K562 (cell line): Measurements from ENCODE around the gene ARHGAP18. TPM values are rescaled to one million over a fixed set of nuclear protein-coding genes. Genes with fewer than 3 reads are reported as not detected.
A peak's percentile ranks its signal among the peaks of the same experiment; 100 is the strongest.

Source experiments
- BCL6 ChIP-seq: fragments of 250-450 bp; sonication (Bioruptor Pico); IDR thresholded peaks from 2 replicates; pipeline ENCODE4 v1.4.0; 2020
- CBFA2T3 ChIP-seq: fragments of 450-650 bp; IDR thresholded peaks from 2 replicates; pipeline ENCODE4 v1.6.1; 2017
- DMBX1 ChIP-seq: fragments of 250-450 bp; sonication (Bioruptor Pico); IDR thresholded peaks from 2 replicates; pipeline ENCODE4 v1.8.0; 2022; ENCODE audit warnings: inconsistent platforms, mild to moderate bottlenecking, moderate library complexity, borderline replicate concordance
- FOXO4 ChIP-seq: fragments of 450-650 bp; formaldehyde crosslinking; IDR thresholded peaks from 2 replicates; pipeline ENCODE4 v1.4.0; 2020; ENCODE audit warnings: mild to moderate bottlenecking, moderate library complexity
- MCM7 ChIP-seq, 2 experiments: fragments of 450-650 bp; IDR thresholded peaks; 2 replicates each; pipeline ENCODE4 v1.6.1; 2016 to 2018
- NFE2 ChIP-seq: IDR thresholded peaks from 2 replicates; pipeline ENCODE4 v1.6.1; 2014; ENCODE audit warnings: antibody characterized with exemption, low read depth
- PHF8 ChIP-seq: fragments of 200-600 bp; sonication (generic); IDR thresholded peaks from 2 replicates; pipeline ENCODE4 v1.6.1; 2012; ENCODE audit warnings: mixed run types, mild to moderate bottlenecking, inconsistent platforms, low read length, moderate library complexity, borderline replicate concordance
- POLR2H ChIP-seq: IDR thresholded peaks from 2 replicates; pipeline ENCODE4 v1.6.1; 2016; ENCODE audit warnings: missing genetic modification characterization, low read depth, mild to moderate bottlenecking, control low read depth, missing compliant biosample characterization, moderate library complexity
- RBM17 ChIP-seq: fragments of 200-400 bp; formaldehyde crosslinking; IDR thresholded peaks from 2 replicates; pipeline ENCODE4 v1.6.1; 2017; ENCODE audit warnings: low read depth, mild to moderate bottlenecking, low read length, borderline replicate concordance
- SMARCA4 ChIP-seq: fragments of 450-650 bp; IDR thresholded peaks from 2 replicates; pipeline ENCODE4 v1.6.1; 2016
- SNIP1 ChIP-seq: fragments of 450-650 bp; IDR thresholded peaks from 2 replicates; pipeline ENCODE4 v1.7.1; 2017; ENCODE audit warnings: low read depth, mild to moderate bottlenecking
- SP1 ChIP-seq: sonication (generic); formaldehyde crosslinking; IDR thresholded peaks from 2 replicates; pipeline ENCODE4 v1.8.1; 2022; ENCODE audit warnings: mild to moderate bottlenecking, missing genetic modification reagents
- TAF1 ChIP-seq: IDR thresholded peaks from 2 replicates; pipeline ENCODE4 v1.6.1; 2011; ENCODE audit warnings: mild to moderate bottlenecking, low read length, moderate library complexity; ENCODE audit not compliant: insufficient read depth, control insufficient read depth, severe bottlenecking; ENCODE audit errors: extremely low read depth
- TCFL5 ChIP-seq: fragments of 250-450 bp; sonication (Bioruptor Pico); conservative IDR thresholded peaks from 2 replicates; pipeline ENCODE4 v1.6.1; 2021; ENCODE audit warnings: mild to moderate bottlenecking, moderate library complexity, matching md5 sums
- YY1 ChIP-seq, 3 experiments: IDR thresholded peaks; 2 replicates each; pipeline ENCODE4 v1.6.1; 2011; ENCODE audit warnings: low read length in 2 of 3, mild to moderate bottlenecking in 2 of 3, moderate library complexity in 2 of 3, borderline replicate concordance in 1 of 3, control low read depth in 1 of 3, low read depth in 1 of 3; ENCODE audit not compliant: insufficient read depth in 3 of 3, insufficient replicate concordance in 2 of 3, control insufficient read depth in 1 of 3, insufficient read length in 1 of 3; ENCODE audit errors: extremely low read depth in 1 of 3
- ZFP1 ChIP-seq: fragments of 450-650 bp; formaldehyde crosslinking; IDR thresholded peaks from 2 replicates; pipeline ENCODE4 v1.4.0; 2020; ENCODE audit warnings: mild to moderate bottlenecking, mixed read lengths
- ZNF175 ChIP-seq: fragments of 200-800 bp; sonication (Bioruptor generic); IDR thresholded peaks from 2 replicates; pipeline ENCODE4 v1.6.1; 2016; ENCODE audit warnings: low read depth, mild to moderate bottlenecking, missing genetic modification characterization, missing compliant biosample characterization
- ZNF311 ChIP-seq: fragments of 250-450 bp; sonication (Bioruptor Pico); IDR thresholded peaks from 2 replicates; pipeline ENCODE4 v1.4.0; 2020; ENCODE audit warnings: mild to moderate bottlenecking, moderate library complexity
- ZNF696 ChIP-seq: fragments of 250-450 bp; sonication (Bioruptor Pico); conservative IDR thresholded peaks from 2 replicates; pipeline ENCODE4 v1.4.0; 2020; ENCODE audit warnings: mild to moderate bottlenecking, moderate library complexity
- polyA plus RNA-seq, 8 experiments: library from polyadenylated mRNA; depleted of rRNA in 4 of 8; stranded (reverse) in 5 of 8; unstranded in 3 of 8; fragments of >200 nt; fragmentation: Nextera tagmentation in 2 of 8; fragmentation: Illumina TruSeq in 1 of 8; extraction: Ambion mirVana in 2 of 8; extraction: Trizol in 1 of 8; gene quantifications; 2 replicates each; pipeline versions ENCODE4 v1.2.1 to v1.2.3, GENCODE V29; 2011 to 2014; ENCODE audit warnings: inconsistent platforms in 1 of 8, missing spikeins in 1 of 8
- total RNA-seq, 7 experiments: library from RNA; depleted of rRNA in 6 of 7; stranded (reverse); fragments of >200 nt in 6 of 7; fragmentation: Illumina TruSeq in 2 of 7; extraction: Trizol in 2 of 7; gene quantifications; 2 replicates each; pipeline versions ENCODE4 v1.2.1 to v1.2.3, GENCODE V29; 2011 to 2021; ENCODE audit warnings: low replicate concordance in 1 of 7
- TF ChIP-seq, protein P1 (sequence below): fragments of 450-650 bp; conservative IDR thresholded peaks from 2 replicates; pipeline ENCODE4 v1.6.1; 2016; ENCODE audit warnings: missing genetic modification characterization, low read depth, mild to moderate bottlenecking, control low read depth, missing compliant biosample characterization
- TF ChIP-seq, protein P2 (sequence below): fragments of 250-450 bp; sonication (Bioruptor Pico); IDR thresholded peaks from 2 replicates; pipeline ENCODE4 v1.8.0; 2022; ENCODE audit warnings: moderate library complexity, mild to moderate bottlenecking, inconsistent platforms
- TF ChIP-seq, protein P3 (sequence below): fragments of 450-650 bp; IDR thresholded peaks from 2 replicates; pipeline ENCODE4 v1.6.1; 2018; ENCODE audit warnings: mild to moderate bottlenecking, low read depth; ENCODE audit not compliant: partially characterized antibody

ARHGAP18 gene
- total and polyA plus RNA-seq, 9 of the 15 experiments (the other 6 are each of a cell fraction or from before 2014, with no cell fraction given), result 13.3 to 29.7 (median 21.1) TPM

- TF ChIP-seq, protein P1, sequence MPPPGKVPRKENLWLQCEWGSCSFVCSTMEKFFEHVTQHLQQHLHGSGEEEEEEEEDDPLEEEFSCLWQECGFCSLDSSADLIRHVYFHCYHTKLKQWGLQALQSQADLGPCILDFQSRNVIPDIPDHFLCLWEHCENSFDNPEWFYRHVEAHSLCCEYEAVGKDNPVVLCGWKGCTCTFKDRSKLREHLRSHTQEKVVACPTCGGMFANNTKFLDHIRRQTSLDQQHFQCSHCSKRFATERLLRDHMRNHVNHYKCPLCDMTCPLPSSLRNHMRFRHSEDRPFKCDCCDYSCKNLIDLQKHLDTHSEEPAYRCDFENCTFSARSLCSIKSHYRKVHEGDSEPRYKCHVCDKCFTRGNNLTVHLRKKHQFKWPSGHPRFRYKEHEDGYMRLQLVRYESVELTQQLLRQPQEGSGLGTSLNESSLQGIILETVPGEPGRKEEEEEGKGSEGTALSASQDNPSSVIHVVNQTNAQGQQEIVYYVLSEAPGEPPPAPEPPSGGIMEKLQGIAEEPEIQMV (tag), result no peak
- TF ChIP-seq SMARCA4 (peak; percentile 52; the same call in 1 of the 2 replicates), PHF8 (no peak), MCM7 (IDR thresholded peaks at IDR 0.05) (no peak), YY1 (IDR thresholded peaks at IDR 0.05; ENCODE audit: borderline replicate concordance in 1 of 3, control insufficient read depth in 1 of 3, extremely low read depth in 1 of 3, insufficient read depth in 3 of 3, insufficient read length in 1 of 3, insufficient replicate concordance in 2 of 3, low read depth in 1 of 3, low read length in 2 of 3) (peak in 2 of 3 experiments; percentile 16 to 61), RBM17 (no peak), POLR2H (tag) (no peak), SP1 (CRISPR knock-in tag) (no peak), SNIP1 (no peak), NFE2 (no peak), ZNF696 (CRISPR knock-in tag) (no peak), TAF1 (peak; percentile 12), ZNF175 (CRISPR knock-in tag) (0 out of 2 replicates have a peak, but pooled peaks have one; percentile 44), CBFA2T3 (peak; percentile 79), DMBX1 (no peak; the same call in 1 of the 2 replicates), FOXO4 (CRISPR knock-in tag) (no peak), BCL6 (CRISPR knock-in tag) (no peak), TCFL5 (no peak), ZNF311 (CRISPR knock-in tag) (0 out of 2 replicates have a peak, but pooled peaks have one; percentile 35), ZFP1 (no peak)
- TF ChIP-seq, protein P2, sequence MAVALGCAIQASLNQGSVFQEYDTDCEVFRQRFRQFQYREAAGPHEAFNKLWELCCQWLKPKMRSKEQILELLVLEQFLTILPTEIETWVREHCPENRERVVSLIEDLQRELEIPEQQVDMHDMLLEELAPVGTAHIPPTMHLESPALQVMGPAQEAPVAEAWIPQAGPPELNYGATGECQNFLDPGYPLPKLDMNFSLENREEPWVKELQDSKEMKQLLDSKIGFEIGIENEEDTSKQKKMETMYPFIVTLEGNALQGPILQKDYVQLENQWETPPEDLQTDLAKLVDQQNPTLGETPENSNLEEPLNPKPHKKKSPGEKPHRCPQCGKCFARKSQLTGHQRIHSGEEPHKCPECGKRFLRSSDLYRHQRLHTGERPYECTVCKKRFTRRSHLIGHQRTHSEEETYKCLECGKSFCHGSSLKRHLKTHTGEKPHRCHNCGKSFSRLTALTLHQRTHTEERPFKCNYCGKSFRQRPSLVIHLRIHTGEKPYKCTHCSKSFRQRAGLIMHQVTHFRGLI (CRISPR knock-in tag), result no peak
- TF ChIP-seq, protein P3, sequence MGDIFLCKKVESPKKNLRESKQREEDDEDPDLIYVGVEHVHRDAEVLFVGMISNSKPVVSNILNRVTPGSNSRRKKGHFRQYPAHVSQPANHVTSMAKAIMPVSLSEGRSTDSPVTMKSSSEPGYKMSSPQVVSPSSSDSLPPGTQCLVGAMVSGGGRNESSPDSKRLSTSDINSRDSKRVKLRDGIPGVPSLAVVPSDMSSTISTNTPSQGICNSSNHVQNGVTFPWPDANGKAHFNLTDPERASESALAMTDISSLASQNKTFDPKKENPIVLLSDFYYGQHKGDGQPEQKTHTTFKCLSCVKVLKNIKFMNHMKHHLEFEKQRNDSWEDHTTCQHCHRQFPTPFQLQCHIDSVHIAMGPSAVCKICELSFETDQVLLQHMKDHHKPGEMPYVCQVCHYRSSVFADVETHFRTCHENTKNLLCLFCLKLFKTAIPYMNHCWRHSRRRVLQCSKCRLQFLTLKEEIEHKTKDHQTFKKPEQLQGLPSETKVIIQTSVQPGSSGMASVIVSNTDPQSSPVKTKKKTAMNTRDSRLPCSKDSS, result no peak
Measured at GRCh38 chr6:129679758-129680157, 30.2 kb downstream of the ARHGAP18 start (continued).
